ENCODE data around the gene HABP4. TPM values are rescaled to one million over a fixed set of nuclear protein-coding genes. Genes with fewer than 3 reads are reported as not detected.
A peak's percentile ranks its signal among the peaks of the same experiment; 100 is the strongest.

HABP4 gene
- total RNA-seq, 2 donors from 2014 or later = 50.0 to 74.2 TPM

GRCh38 chr9:96509026-96509425 is 59.1 kb downstream of the HABP4 start:
- Histone ChIP-seq H3K9me3 (no peaks in the 10 kb centered on the region), H3K27ac (peak overlapping the region; percentile 67 to 77), H3K36me3 (peaks cover 2% of the 10 kb centered on the region), H3K4me1 (ENCODE audit: control insufficient read depth in 1 of 2, low read depth in 2 of 2) (peaks cover 33 to 62% of the 10 kb centered on the region in 2 donors), H3K4me3 (no peak overlapping the region), H3K27me3 (replicated peaks; ENCODE audit: insufficient read depth) (no peaks in the 10 kb centered on the region)
- no peak for ATAC-seq (ENCODE audit: insufficient number of reproducible peaks, low FRiP score, low read depth)
- TF ChIP-seq, protein P1, sequence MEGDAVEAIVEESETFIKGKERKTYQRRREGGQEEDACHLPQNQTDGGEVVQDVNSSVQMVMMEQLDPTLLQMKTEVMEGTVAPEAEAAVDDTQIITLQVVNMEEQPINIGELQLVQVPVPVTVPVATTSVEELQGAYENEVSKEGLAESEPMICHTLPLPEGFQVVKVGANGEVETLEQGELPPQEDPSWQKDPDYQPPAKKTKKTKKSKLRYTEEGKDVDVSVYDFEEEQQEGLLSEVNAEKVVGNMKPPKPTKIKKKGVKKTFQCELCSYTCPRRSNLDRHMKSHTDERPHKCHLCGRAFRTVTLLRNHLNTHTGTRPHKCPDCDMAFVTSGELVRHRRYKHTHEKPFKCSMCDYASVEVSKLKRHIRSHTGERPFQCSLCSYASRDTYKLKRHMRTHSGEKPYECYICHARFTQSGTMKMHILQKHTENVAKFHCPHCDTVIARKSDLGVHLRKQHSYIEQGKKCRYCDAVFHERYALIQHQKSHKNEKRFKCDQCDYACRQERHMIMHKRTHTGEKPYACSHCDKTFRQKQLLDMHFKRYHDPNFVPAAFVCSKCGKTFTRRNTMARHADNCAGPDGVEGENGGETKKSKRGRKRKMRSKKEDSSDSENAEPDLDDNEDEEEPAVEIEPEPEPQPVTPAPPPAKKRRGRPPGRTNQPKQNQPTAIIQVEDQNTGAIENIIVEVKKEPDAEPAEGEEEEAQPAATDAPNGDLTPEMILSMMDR (IDR thresholded peaks at IDR 0.05) = no peak
- no peak for DNase-seq (ENCODE audit: low spot score)

DNA sequence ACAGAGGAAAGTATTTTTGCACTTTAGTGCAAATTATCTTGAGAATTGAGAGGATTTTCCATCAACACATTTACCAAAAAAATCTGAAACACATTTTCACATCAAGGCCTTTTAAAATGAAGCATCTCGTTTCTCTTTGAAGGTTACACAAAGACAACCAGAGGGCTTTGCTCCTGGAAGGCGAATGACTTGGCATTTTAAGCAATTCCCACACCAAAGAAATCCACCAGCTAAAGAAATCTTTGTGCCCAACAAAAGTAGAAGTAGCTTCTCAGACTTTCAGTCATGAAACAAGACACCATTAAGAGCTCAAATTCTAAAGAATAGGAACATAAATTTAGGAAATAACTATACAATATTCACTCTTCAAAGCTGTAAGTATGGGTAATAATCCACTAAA is 59.9 kb downstream of the HABP4 start:
- TF ChIP-seq, protein P1 (IDR thresholded peaks at IDR 0.05) = no peak
- Histone ChIP-seq H3K36me3 (no peaks in the 10 kb centered on the region), H3K9me3 (no peaks in the 10 kb centered on the region), H3K4me1 (ENCODE audit: control insufficient read depth in 1 of 2, low read depth in 2 of 2) (peaks cover 35 to 66% of the 10 kb centered on the region in 2 donors), H3K27me3 (replicated peaks; ENCODE audit: insufficient read depth) (no peaks in the 10 kb centered on the region), H3K27ac (peak overlapping the region; percentile 28 to 77), H3K4me3 (no peak overlapping the region)
- DNase-seq (ENCODE audit: low spot score) = no peak
- ATAC-seq (ENCODE audit: insufficient number of reproducible peaks, low FRiP score, low read depth) = no peak

- TF ChIP-seq, protein P1 (IDR thresholded peaks at IDR 0.05) = no peak
- no peaks in the 10 kb centered on the region for H3K27me3 ChIP-seq (replicated peaks; ENCODE audit: insufficient read depth)
- no peaks in the 10 kb centered on the region for H3K36me3 ChIP-seq
- H3K9me3 ChIP-seq = no peaks in the 10 kb centered on the region
- DNase-seq (ENCODE audit: low spot score) = no peak
- H3K4me1 ChIP-seq (ENCODE audit: control insufficient read depth in 1 of 2, low read depth in 2 of 2) = peaks cover 32 to 66% of the 10 kb centered on the region in 2 donors
- H3K27ac ChIP-seq = peak overlapping the region; percentile 28 to 77
- no peak overlapping the region for H3K4me3 ChIP-seq
- ATAC-seq (ENCODE audit: insufficient number of reproducible peaks, low FRiP score, low read depth) = no peak
These were observed 60.3 kb downstream of the HABP4 start for GRCh38 chr9:96510258-96510657.

DNA sequence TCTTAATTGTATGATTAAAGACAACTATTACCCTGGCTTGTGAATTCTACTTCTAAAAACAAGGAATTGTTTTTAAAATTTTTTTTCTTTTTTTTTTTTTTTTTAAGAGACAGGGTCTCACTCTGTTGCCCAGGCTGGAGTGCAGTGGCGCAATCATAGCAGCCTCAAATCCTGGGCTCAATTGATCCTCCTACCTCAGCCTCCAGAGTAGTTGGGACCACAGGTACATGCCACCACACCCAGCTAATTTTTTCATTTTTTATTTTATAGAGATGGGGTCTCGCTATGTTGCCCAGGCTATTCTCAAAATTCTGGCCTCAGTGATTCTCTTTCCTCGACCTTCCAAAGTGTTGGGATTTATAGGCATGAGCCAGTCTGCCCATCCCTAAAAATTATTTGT is 62.3 kb downstream of the HABP4 start:
- ATAC-seq (ENCODE audit: insufficient number of reproducible peaks, low FRiP score, low read depth) (no peak), DNase-seq (ENCODE audit: low spot score) (no peak)
- no peaks in the 10 kb centered on the region for H3K27me3 ChIP-seq (replicated peaks; ENCODE audit: insufficient read depth)
- H3K36me3 ChIP-seq = no peaks in the 10 kb centered on the region
- H3K4me1 ChIP-seq (ENCODE audit: control insufficient read depth in 1 of 2, low read depth in 2 of 2) = peaks cover 36 to 64% of the 10 kb centered on the region in 2 donors
- TF ChIP-seq, protein P1 (IDR thresholded peaks at IDR 0.05) = no peak
- no peaks in the 10 kb centered on the region for H3K9me3 ChIP-seq
- no peak overlapping the region for H3K4me3 ChIP-seq
- peak overlapping the region in 1 of 2 donors; percentile 28 for H3K27ac ChIP-seq

DNA sequence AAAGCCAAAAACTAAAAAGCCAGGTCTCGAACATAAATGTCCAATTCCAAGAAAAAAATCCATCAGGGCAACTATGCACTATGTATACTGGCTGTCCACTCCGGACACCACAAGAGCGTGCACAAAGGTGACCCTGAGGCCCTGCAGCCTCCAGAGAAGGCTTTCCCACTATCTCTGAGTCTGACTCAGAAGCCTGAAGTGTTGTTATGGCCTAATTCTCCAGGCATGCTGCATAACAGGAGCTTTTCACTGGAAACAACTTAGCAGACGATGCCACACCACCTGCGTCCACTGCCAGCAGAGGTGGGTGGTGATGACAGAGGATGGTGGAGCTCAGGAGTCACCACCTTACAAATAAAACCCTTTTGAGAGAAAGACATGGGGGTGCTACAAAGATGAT is 63.7 kb downstream of the HABP4 start:
- H3K4me1 ChIP-seq (ENCODE audit: control insufficient read depth in 1 of 2, low read depth in 2 of 2) = peaks cover 28 to 56% of the 10 kb centered on the region in 2 donors
- no peak for DNase-seq (ENCODE audit: low spot score)
- ATAC-seq (ENCODE audit: insufficient number of reproducible peaks, low FRiP score, low read depth) = peak; percentile 14
- no peaks in the 10 kb centered on the region for H3K27me3 ChIP-seq (replicated peaks; ENCODE audit: insufficient read depth)
- H3K36me3 ChIP-seq = no peaks in the 10 kb centered on the region
- TF ChIP-seq, protein P1 (IDR thresholded peaks at IDR 0.05) = no peak
- no peaks in the 10 kb centered on the region for H3K9me3 ChIP-seq
- no peak overlapping the region for H3K4me3 ChIP-seq
- H3K27ac ChIP-seq = peak overlapping the region; percentile 56 to 76

All from thoracic aorta (tissue), 2 donors.